Ishikawa (cell line): ENCODE measurements around the gene SLC12A7.

Experiments
- CEBPB ChIP-seq: IDR thresholded peaks from 2 replicates; pipeline ENCODE4 v1.6.1; 2012
- EP300 ChIP-seq: IDR thresholded peaks from 2 replicates; pipeline ENCODE4 v1.6.1; 2012; ENCODE audit warnings: borderline replicate concordance
- TAF1 ChIP-seq: IDR thresholded peaks from 2 replicates; pipeline ENCODE4 v1.6.1; 2012; ENCODE audit warnings: low read depth, mild to moderate bottlenecking

DNA sequence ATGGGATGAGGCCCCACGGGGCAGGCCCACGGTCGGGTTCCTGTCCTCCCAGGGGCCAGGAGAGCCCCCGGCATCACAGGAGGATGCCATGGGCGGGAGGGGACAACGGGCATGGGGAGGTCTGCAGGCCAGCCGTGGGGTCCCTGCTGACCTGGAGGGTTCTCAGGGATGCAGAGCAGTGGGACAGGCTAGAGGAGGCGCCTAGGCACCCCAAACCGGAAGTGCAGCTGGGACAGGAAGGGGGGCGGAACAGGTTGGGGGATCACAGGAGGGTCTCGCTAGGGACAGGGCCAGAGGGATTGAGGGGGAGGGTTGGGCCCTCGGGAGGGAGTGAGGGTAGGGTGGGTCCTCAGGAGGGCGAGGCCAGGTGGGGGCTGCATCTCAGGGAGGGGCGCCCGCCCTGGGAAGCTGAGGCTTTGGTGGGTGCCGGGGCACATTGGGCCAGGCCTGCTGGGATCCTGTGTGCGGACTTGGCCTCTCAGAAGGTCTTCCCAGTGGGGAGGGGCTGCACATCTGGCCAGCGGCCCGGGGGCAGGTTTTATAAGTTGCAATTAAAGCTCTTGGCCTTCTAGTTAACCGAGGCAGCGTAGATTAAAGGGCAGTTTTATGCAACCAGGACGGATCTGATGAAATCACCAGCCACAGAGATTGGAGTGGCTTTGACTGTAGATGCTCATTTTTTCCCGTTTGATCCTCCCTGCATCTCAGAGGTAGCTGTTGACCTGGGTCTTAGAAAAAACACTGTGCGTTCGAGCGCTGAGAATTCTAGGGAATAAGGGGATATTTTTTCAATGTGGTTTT, 83.2 kb downstream of the SLC12A7 start:
- TF ChIP-seq EP300 (no peak), TAF1 (no peak), CEBPB (no peak)
